ENCODE measurements around the gene PYROXD2. TPM values are rescaled to one million over a fixed set of nuclear protein-coding genes. Genes with fewer than 3 reads are reported as not detected.

Gene PYROXD2
- polyA plus RNA-seq, 1 experiment: 23.1 TPM

- Histone ChIP-seq H3K4me3 (ENCODE audit: low read depth, low read length) (no peak overlapping the region), H3K27me3 (ENCODE audit: control insufficient read depth, insufficient read depth, low read length) (no peaks in the 10 kb centered on the region), H3K36me3 (ENCODE audit: control insufficient read depth, insufficient read depth, low read length) (peaks cover 14% of the 10 kb centered on the region)
- DNase-seq (ENCODE audit: low read depth): no peak
- ChIA-PET POLR2A (no interaction called here), CTCF (interaction anchor here (0.7 to 1.6 kb wide), 3 partner anchors 11 to 110 kb away, joined by 3 to 5 read pairs (median 4); no protein-coding TSS in a partner anchor)
- no peak for TF ChIP-seq CTCF (IDR thresholded peaks at IDR 0.05; ENCODE audit: insufficient read depth, low read depth, low read length)
Measured at GRCh38 chr10:98419469-98420261, 4.7 kb upstream of the PYROXD2 start.

- H3K4me3 ChIP-seq (ENCODE audit: low read depth, low read length): no peak overlapping the region
- DNase-seq (ENCODE audit: low read depth): no peak
- no peaks in the 10 kb centered on the region for H3K27me3 ChIP-seq (ENCODE audit: control insufficient read depth, insufficient read depth, low read length)
- ChIA-PET POLR2A (no interaction called here), CTCF (interaction anchor here (0.7 to 1.6 kb wide), 2 partner anchors 12 to 16 kb away, joined by 3 to 5 read pairs; no protein-coding TSS in a partner anchor)
- peaks cover 14% of the 10 kb centered on the region for H3K36me3 ChIP-seq (ENCODE audit: control insufficient read depth, insufficient read depth, low read length)
- TF ChIP-seq CTCF (IDR thresholded peaks at IDR 0.05; ENCODE audit: insufficient read depth, low read depth, low read length): no peak
Measured at GRCh38 chr10:98418665-98419468, 3.9 kb upstream of the PYROXD2 start.

- TF ChIP-seq CTCF (IDR thresholded peaks at IDR 0.05; ENCODE audit: insufficient read depth, low read depth, low read length): no peak
- ChIA-PET POLR2A (no interaction called here), CTCF (interaction anchor here (7.2 kb wide), 1 partner anchor 7 kb away, joined by 44 read pairs; no protein-coding TSS in a partner anchor)
- Histone ChIP-seq H3K27me3 (ENCODE audit: control insufficient read depth, insufficient read depth, low read length) (no peaks in the 10 kb centered on the region), H3K4me3 (ENCODE audit: low read depth, low read length) (no peak overlapping the region), H3K36me3 (ENCODE audit: control insufficient read depth, insufficient read depth, low read length) (peaks cover 13% of the 10 kb centered on the region)
- DNase-seq (ENCODE audit: low read depth): no peak
Measured at GRCh38 chr10:98417973-98418664, 3.1 kb upstream of the PYROXD2 start.

- Histone ChIP-seq H3K4me3 (ENCODE audit: low read depth, low read length) (no peak overlapping the region), H3K36me3 (ENCODE audit: control insufficient read depth, insufficient read depth, low read length) (peaks cover 14% of the 10 kb centered on the region), H3K27me3 (ENCODE audit: control insufficient read depth, insufficient read depth, low read length) (no peaks in the 10 kb centered on the region)
- no peak for TF ChIP-seq CTCF (IDR thresholded peaks at IDR 0.05; ENCODE audit: insufficient read depth, low read depth, low read length)
- DNase-seq (ENCODE audit: low read depth): no peak
- ChIA-PET CTCF (interaction anchor here (7.2 kb wide), 1 partner anchor 8 kb away, joined by 44 read pairs; no protein-coding TSS in a partner anchor), POLR2A (no interaction called here)
Measured at GRCh38 chr10:98417481-98417959, 2.5 kb upstream of the PYROXD2 start.
